ENCODE data around the gene INSC. TPM values are rescaled to one million over a fixed set of nuclear protein-coding genes. Genes with fewer than 3 reads are reported as not detected.

INSC gene
- total RNA-seq, 1 experiment from 2014 or later = 0.17 TPM

GRCh38 chr11:15095736-15096228, 18.9 kb upstream of the INSC start:
- Histone ChIP-seq H4K20me1 (ENCODE audit: insufficient read depth) (no peaks in the 10 kb centered on the region), H3K9me3 (ENCODE audit: control insufficient read depth in 1 of 2, insufficient read depth in 1 of 2, low read depth in 1 of 2, low read length in 2 of 2) (no peaks in the 10 kb centered on the region), H3K4me2 (ENCODE audit: low read length) (no peak overlapping the region), H3K27me3 (ENCODE audit: insufficient read depth, low read length) (no peaks in the 10 kb centered on the region; the same call in 1 of the 2 replicates), H3K27ac (ENCODE audit: low read depth, low read length) (no peak overlapping the region), H3K4me3 (replicated peaks in 1 of 2; ENCODE audit: low read depth in 1 of 2, low read length in 2 of 2) (no peak overlapping the region), H3K9ac (ENCODE audit: low read length) (no peak overlapping the region), H3K36me3 (ENCODE audit: control insufficient read depth in 1 of 2, insufficient read depth in 2 of 2, low read length in 2 of 2) (no peaks in the 10 kb centered on the region), H2AFZ (ENCODE audit: low read depth, low read length, poor library complexity, severe bottlenecking) (no peak overlapping the region), H3K4me1 (ENCODE audit: control insufficient read depth in 1 of 2, insufficient read depth in 2 of 2, low read length in 2 of 2) (no peaks in the 10 kb centered on the region), H3K79me2 (ENCODE audit: insufficient read depth, low read length) (no peaks in the 10 kb centered on the region), H3K9me2 (ENCODE audit: insufficient read depth) (no peaks in the 10 kb centered on the region)
- RAD21 ChIA-PET (ENCODE audit: low non-redundant PET in 1 of 2, low total read pairs in 2 of 2, uncharacterized antibody in 2 of 2, unreplicated experiment in 2 of 2) = no interaction called here
- TF ChIP-seq FOSL1 (IDR thresholded peaks at IDR 0.05; ENCODE audit: low read depth) = no peak
- no peak for TF ChIP-seq POLR2A (IDR thresholded peaks at IDR 0.05; ENCODE audit: borderline replicate concordance, extremely low read depth, insufficient read depth, insufficient read length)
- no peak for TF ChIP-seq EZH2phosphoT487 (IDR thresholded peaks at IDR 0.05; ENCODE audit: borderline replicate concordance)
- no peak for TF ChIP-seq CEBPB (IDR thresholded peaks at IDR 0.05; ENCODE audit: low read depth)
- intact Hi-C loops (cut with micrococcal nuclease) = no loop called here
- CTCF ChIA-PET = interaction anchor here (1.2 to 1.5 kb wide), 2 partner anchors 121 to 188 kb away, joined by 3 to 5 read pairs; no protein-coding TSS in a partner anchor
- POLR2A ChIA-PET = no interaction called here
- DNase-seq (ENCODE audit: low read depth, low spot score) (no peak), ATAC-seq (no peak)
- BruUV-seq (replicated peaks) = no TSS peak

- DNase-seq (ENCODE audit: low read depth, low spot score) = no peak
- no peaks in the 10 kb centered on the region for H3K79me2 ChIP-seq (ENCODE audit: insufficient read depth, low read length)
- no peak for ATAC-seq
- no peak overlapping the region for H3K27ac ChIP-seq (ENCODE audit: low read depth, low read length)
- H3K9me3 ChIP-seq (ENCODE audit: control insufficient read depth in 1 of 2, insufficient read depth in 1 of 2, low read depth in 1 of 2, low read length in 2 of 2) = no peaks in the 10 kb centered on the region
- TF ChIP-seq JUND (IDR thresholded peaks at IDR 0.05) (no peak), YY1 (IDR thresholded peaks at IDR 0.05; ENCODE audit: extremely low read depth, insufficient replicate concordance, low read depth, low read length) (no peak), ZBTB33 (IDR thresholded peaks at IDR 0.05; ENCODE audit: extremely low read depth, insufficient replicate concordance, low read length) (no peak), CBX3 (IDR thresholded peaks at IDR 0.05; ENCODE audit: low read depth) (no peak), ZFX (IDR thresholded peaks at IDR 0.05) (no peak), RAD21 (IDR thresholded peaks at IDR 0.05; ENCODE audit: low read depth) (no peak), EZH2 (IDR thresholded peaks at IDR 0.05) (no peak), SIN3A (IDR thresholded peaks at IDR 0.05; ENCODE audit: low read depth) (no peak), EZH2phosphoT487 (IDR thresholded peaks at IDR 0.05; ENCODE audit: borderline replicate concordance) (no peak), POLR2AphosphoS5 (IDR thresholded peaks at IDR 0.05; ENCODE audit: low read depth, low read length) (no peak), FOSL1 (IDR thresholded peaks at IDR 0.05; ENCODE audit: low read depth) (no peak), CEBPB (IDR thresholded peaks at IDR 0.05; ENCODE audit: low read depth) (no peak), ELF1 (IDR thresholded peaks at IDR 0.05; ENCODE audit: borderline replicate concordance, low read depth) (no peak), SRF (IDR thresholded peaks at IDR 0.05; ENCODE audit: low read depth) (no peak), MAX (IDR thresholded peaks at IDR 0.05) (no peak), REST (IDR thresholded peaks at IDR 0.05; ENCODE audit: low read depth) (no peak)
- H3K4me2 ChIP-seq (ENCODE audit: low read length) = no peak overlapping the region
- CTCF ChIA-PET = interaction anchor here (1.2 kb wide), 1 partner anchor 9 kb away, joined by 3 read pairs; no protein-coding TSS in a partner anchor
- no peak overlapping the region for H3K4me3 ChIP-seq (replicated peaks in 1 of 2; ENCODE audit: low read depth in 1 of 2, low read length in 2 of 2)
- H3K36me3 ChIP-seq (ENCODE audit: control insufficient read depth in 1 of 2, insufficient read depth in 2 of 2, low read length in 2 of 2) = no peaks in the 10 kb centered on the region
- intact Hi-C loops (cut with micrococcal nuclease) = no loop called here
- RAD21 ChIA-PET (ENCODE audit: low non-redundant PET in 1 of 2, low total read pairs in 2 of 2, uncharacterized antibody in 2 of 2, unreplicated experiment in 2 of 2) = no interaction called here
- no peaks in the 10 kb centered on the region for H4K20me1 ChIP-seq (ENCODE audit: insufficient read depth)
- POLR2A ChIA-PET = no interaction called here
- no TSS peak for BruUV-seq (replicated peaks)
- no peak overlapping the region for H2AFZ ChIP-seq (ENCODE audit: low read depth, low read length, poor library complexity, severe bottlenecking)
- no peaks in the 10 kb centered on the region; a peak in 1 of 4 replicates for H3K4me1 ChIP-seq (ENCODE audit: control insufficient read depth in 1 of 2, insufficient read depth in 2 of 2, low read length in 2 of 2)
- no peak overlapping the region for H3K9ac ChIP-seq (ENCODE audit: low read length)
- H3K27me3 ChIP-seq (ENCODE audit: insufficient read depth, low read length) = no peaks in the 10 kb centered on the region; the same call in 1 of the 2 replicates
- H3K9me2 ChIP-seq (ENCODE audit: insufficient read depth) = no peaks in the 10 kb centered on the region
These were observed 17.3 kb upstream of the INSC start for GRCh38 chr11:15097411-15097810.

All from HCT116 (cell line).